CD4-positive, CD25-positive, alpha-beta regulatory T cell (primary cell): Measurements from ENCODE around the gene EFCAB12. TPM values are rescaled to one million over a fixed set of nuclear protein-coding genes. Genes with fewer than 3 reads are reported as not detected.
"Not testable (repeated sequence)": the region's sequence is repeated elsewhere in the genome, so short reads cannot be mapped to it uniquely, and the experiment has no call there.

ENCODE experiments used
- ATAC-seq, 2 donors: fragments of 150-1000 bp; cut with Tn5 transposase; one replicate each; pipeline ENCODE4 v1.10.0; 2021; ENCODE audit warnings: low read depth in 2 of 2, moderate number of reproducible peaks in 2 of 2, moderate library complexity in 1 of 2
- DNase-seq, 3 donors: peaks; one replicate each; pipeline versions ENCODE4 v3.0.0 to v3.0.0-alpha.2; 2012 to 2022; ENCODE audit warnings: mixed read lengths in 1 of 3
- H3K27ac ChIP-seq: one replicate; pipeline ENCODE4 v1.7.0; 2013; ENCODE audit warnings: mild to moderate bottlenecking, low read length; ENCODE audit not compliant: insufficient read depth, poor library complexity, severe bottlenecking
- H3K27me3 ChIP-seq: one replicate; pipeline ENCODE4 v1.7.0; 2013; ENCODE audit warnings: low read length; ENCODE audit not compliant: control insufficient read depth, insufficient read depth
- H3K36me3 ChIP-seq: one replicate; pipeline ENCODE4 v1.7.0; 2013; ENCODE audit warnings: mild to moderate bottlenecking, low read length, moderate library complexity; ENCODE audit not compliant: control insufficient read depth, insufficient read depth
- H3K4me1 ChIP-seq: 2 replicates; pipeline ENCODE4 v1.7.0; 2013; ENCODE audit warnings: mild to moderate bottlenecking, low read length; ENCODE audit not compliant: insufficient read depth, control insufficient read depth, poor library complexity, severe bottlenecking
- H3K4me3 ChIP-seq: one replicate; pipeline ENCODE4 v1.7.0; 2013; ENCODE audit warnings: low read depth, mild to moderate bottlenecking, low read length, moderate library complexity
- H3K9me3 ChIP-seq, 2 experiments: 1 replicate in 1 of 2; 2 replicates in 1 of 2; pipeline ENCODE4 v1.7.0; 2013; ENCODE audit warnings: low read length in 2 of 2, mild to moderate bottlenecking in 1 of 2, moderate library complexity in 1 of 2; ENCODE audit not compliant: control insufficient read depth in 2 of 2
- H3K27ac Mint-ChIP-seq, 3 donors: one replicate each; pipeline ENCODE4 v1.8.0; 2020 to 2022; ENCODE audit warnings: mild to moderate bottlenecking in 3 of 3, mixed read lengths in 3 of 3, moderate library complexity in 2 of 3
- H3K27me3 Mint-ChIP-seq: one replicate; pipeline ENCODE4 v1.8.0; 2022; ENCODE audit warnings: mild to moderate bottlenecking, mixed read lengths
- H3K36me3 Mint-ChIP-seq: one replicate; pipeline ENCODE4 v1.8.0; 2020; ENCODE audit warnings: mixed read lengths
- H3K4me1 Mint-ChIP-seq, 4 donors: one replicate each; pipeline ENCODE4 v1.8.0; 2020 to 2022; ENCODE audit warnings: mixed read lengths in 4 of 4, mild to moderate bottlenecking in 1 of 4
- H3K4me3 Mint-ChIP-seq, 4 donors: one replicate each; pipeline ENCODE4 v1.8.0; 2020 to 2022; ENCODE audit warnings: mild to moderate bottlenecking in 4 of 4, mixed read lengths in 4 of 4, moderate library complexity in 3 of 4
- H3K9me3 Mint-ChIP-seq, 7 donors: one replicate each; pipeline ENCODE4 v1.8.0; 2020 to 2022; ENCODE audit warnings: mixed read lengths in 7 of 7, mild to moderate bottlenecking in 3 of 7, moderate library complexity in 2 of 7
- polyA plus RNA-seq, 4 donors: library from polyadenylated mRNA; unstranded; fragments of 300-500 nt; fragmentation: Illumina TruSeq; gene quantifications; one replicate each; pipeline ENCODE4 v1.2.3, GENCODE V29; 2021
- total RNA-seq: library from RNA; stranded (reverse); gene quantifications from one replicate; pipeline ENCODE4 v1.2.3, GENCODE V29; 2022

Gene EFCAB12
- total and polyA plus RNA-seq, 5 donors from 2014 or later = 0.05 to 2.2 (median 0.09) TPM; not detected in 1

- ATAC-seq (no peak), DNase-seq (no peak)
- Histone ChIP-seq H3K27me3 (no peaks in the 10 kb centered on the region), H3K36me3 (no peaks in the 10 kb centered on the region), H3K27ac (no peak overlapping the region), H3K9me3 (no peaks in the 10 kb centered on the region), H3K4me3 (no peak overlapping the region), H3K4me1 (no peaks in the 10 kb centered on the region)
- peaks cover 5% of the 10 kb centered on the region for H3K36me3 Mint-ChIP-seq
- no peaks in the 10 kb centered on the region for H3K9me3 Mint-ChIP-seq
- no peak overlapping the region for H3K27ac Mint-ChIP-seq
- H3K4me3 Mint-ChIP-seq = no peak overlapping the region
- H3K27me3 Mint-ChIP-seq = no peaks in the 10 kb centered on the region
- H3K4me1 Mint-ChIP-seq = peaks cover 0 to 2% (median 0%) of the 10 kb centered on the region in 4 donors
Measured at GRCh38 chr3:129370248-129370964, 58.0 kb downstream of the EFCAB12 start.

GRCh38 chr3:129369711-129370110, 58.7 kb downstream of the EFCAB12 start:
- Mint-ChIP-seq H3K9me3 (no peaks in the 10 kb centered on the region), H3K27ac (no peak overlapping the region), H3K4me3 (no peak overlapping the region), H3K27me3 (no peaks in the 10 kb centered on the region), H3K4me1 (peaks cover 0 to 4% (median 0%) of the 10 kb centered on the region in 4 donors), H3K36me3 (no peaks in the 10 kb centered on the region)
- no peak overlapping the region for H3K27ac ChIP-seq
- H3K4me1 ChIP-seq = no peaks in the 10 kb centered on the region
- H3K9me3 ChIP-seq = no peaks in the 10 kb centered on the region
- H3K4me3 ChIP-seq = no peak overlapping the region
- no peaks in the 10 kb centered on the region for H3K36me3 ChIP-seq
- no peak for ATAC-seq
- no peak for DNase-seq
- H3K27me3 ChIP-seq = no peaks in the 10 kb centered on the region

- Mint-ChIP-seq H3K9me3 (no peaks in the 10 kb centered on the region), H3K36me3 (no peaks in the 10 kb centered on the region), H3K27me3 (no peaks in the 10 kb centered on the region), H3K4me1 (peaks cover 0 to 4% (median 0%) of the 10 kb centered on the region in 4 donors), H3K4me3 (no peak overlapping the region), H3K27ac (no peak overlapping the region)
- H3K27me3 ChIP-seq = no peaks in the 10 kb centered on the region
- DNase-seq (no peak), ATAC-seq (no peak)
- H3K27ac ChIP-seq = no peak overlapping the region
- no peak overlapping the region for H3K4me3 ChIP-seq
- H3K4me1 ChIP-seq = no peaks in the 10 kb centered on the region
- no peaks in the 10 kb centered on the region for H3K36me3 ChIP-seq
- H3K9me3 ChIP-seq = no peaks in the 10 kb centered on the region
Measured at GRCh38 chr3:129367821-129368220, 60.6 kb downstream of the EFCAB12 start.

- H3K27me3 Mint-ChIP-seq = no peaks in the 10 kb centered on the region
- no peaks in the 10 kb centered on the region for H3K9me3 Mint-ChIP-seq
- peaks cover 0 to 2% (median 0%) of the 10 kb centered on the region in 4 donors for H3K4me1 Mint-ChIP-seq
- H3K4me1 ChIP-seq = no peaks in the 10 kb centered on the region
- no peaks in the 10 kb centered on the region for H3K36me3 ChIP-seq
- H3K27ac Mint-ChIP-seq = no peak overlapping the region
- H3K9me3 ChIP-seq = no peaks in the 10 kb centered on the region
- H3K4me3 Mint-ChIP-seq = no peak overlapping the region
- H3K27me3 ChIP-seq = no peaks in the 10 kb centered on the region
- no peak overlapping the region for H3K4me3 ChIP-seq
- H3K27ac ChIP-seq = no peak overlapping the region
- ATAC-seq (no peak), DNase-seq (no peak)
- no peaks in the 10 kb centered on the region for H3K36me3 Mint-ChIP-seq
Measured at GRCh38 chr3:129366312-129366831, 62.1 kb downstream of the EFCAB12 start.

GRCh38 chr3:129365296-129366136, 62.9 kb downstream of the EFCAB12 start:
- Histone ChIP-seq H3K4me1 (no peaks in the 10 kb centered on the region), H3K27me3 (no peaks in the 10 kb centered on the region), H3K27ac (no peak overlapping the region), H3K4me3 (no peak overlapping the region), H3K9me3 (no peaks in the 10 kb centered on the region), H3K36me3 (no peaks in the 10 kb centered on the region)
- DNase-seq = no peak
- peaks cover 0 to 2% (median 0%) of the 10 kb centered on the region in 7 donors for H3K9me3 Mint-ChIP-seq
- no peak overlapping the region for H3K4me3 Mint-ChIP-seq
- H3K4me1 Mint-ChIP-seq = peaks cover 0 to 2% (median 0%) of the 10 kb centered on the region in 4 donors
- no peak overlapping the region for H3K27ac Mint-ChIP-seq
- no peaks in the 10 kb centered on the region for H3K27me3 Mint-ChIP-seq
- ATAC-seq = no peak
- no peaks in the 10 kb centered on the region for H3K36me3 Mint-ChIP-seq

- H3K27ac ChIP-seq, H3K36me3 ChIP-seq, H3K4me3 Mint-ChIP-seq, H3K27me3 ChIP-seq, H3K27ac Mint-ChIP-seq, H3K4me1 ChIP-seq, H3K36me3 Mint-ChIP-seq, H3K9me3 Mint-ChIP-seq, H3K4me1 Mint-ChIP-seq, H3K27me3 Mint-ChIP-seq, H3K9me3 ChIP-seq, H3K4me3 ChIP-seq, ATAC-seq, DNase-seq: not testable (repeated sequence)
Measured at GRCh38 chr3:129364811-129365210, 63.6 kb downstream of the EFCAB12 start.

- not testable (repeated sequence) for H3K4me3 ChIP-seq, H3K27ac ChIP-seq, H3K27me3 ChIP-seq, H3K36me3 ChIP-seq, H3K27me3 Mint-ChIP-seq, ATAC-seq, H3K4me1 Mint-ChIP-seq, H3K27ac Mint-ChIP-seq, H3K36me3 Mint-ChIP-seq, H3K9me3 ChIP-seq, H3K4me3 Mint-ChIP-seq, H3K4me1 ChIP-seq, DNase-seq, H3K9me3 Mint-ChIP-seq
Measured at GRCh38 chr3:129363356-129363755, 65.1 kb downstream of the EFCAB12 start.
